ENCODE results near the gene PTPRF. TPM values are rescaled to one million over a fixed set of nuclear protein-coding genes. Genes with fewer than 3 reads are reported as not detected.

The PTPRF gene
- total RNA-seq, 2 experiments from 2014 or later = 3.8 to 4.5 TPM

- ATAC-seq = peak; percentile 98
- intact Hi-C loops (cut with micrococcal nuclease) = no loop called here
- Mint-ChIP-seq H3K27ac (peak overlapping the region; percentile 32), H3K4me3 (no peak overlapping the region), H3K27me3 (no peaks in the 10 kb centered on the region), H3K4me1 (ENCODE audit: low read depth) (peaks cover 7% of the 10 kb centered on the region), H3K36me3 (ENCODE audit: low read depth) (no peaks in the 10 kb centered on the region), H3K9me3 (no peaks in the 10 kb centered on the region)
- DNase-seq = peak; percentile 86
- ChIA-PET CTCF (interaction anchor here (1.1 kb wide), 1 partner anchor 53 kb away, joined by 3 read pairs; no protein-coding TSS in a partner anchor), POLR2A (interaction anchor here (1.0 to 1.6 kb wide), 4 partner anchors 10 to 71 kb away, joined by 3 to 6 read pairs (median 4); no protein-coding TSS in a partner anchor)
- TF ChIP-seq CTCF (IDR thresholded peaks at IDR 0.05) = no peak
Measured at GRCh38 chr1:43582162-43582566, 51.5 kb downstream of the PTPRF start.

- no peak for DNase-seq
- H3K4me1 Mint-ChIP-seq (ENCODE audit: low read depth) = peaks cover 7% of the 10 kb centered on the region
- intact Hi-C loops (cut with micrococcal nuclease) = no loop called here
- CTCF ChIA-PET = no interaction called here
- no peaks in the 10 kb centered on the region for H3K9me3 Mint-ChIP-seq
- POLR2A ChIA-PET = no interaction called here
- no peak overlapping the region for H3K4me3 Mint-ChIP-seq
- no peak for TF ChIP-seq CTCF (IDR thresholded peaks at IDR 0.05)
- H3K27ac Mint-ChIP-seq = peak overlapping the region; percentile 23
- H3K36me3 Mint-ChIP-seq (ENCODE audit: low read depth) = no peaks in the 10 kb centered on the region
- ATAC-seq = no peak
- no peaks in the 10 kb centered on the region for H3K27me3 Mint-ChIP-seq
Measured at GRCh38 chr1:43583058-43583457, 52.4 kb downstream of the PTPRF start.

GRCh38 chr1:43584204-43584603 lies 53.5 kb downstream of the PTPRF start:
- no peak for TF ChIP-seq CTCF (IDR thresholded peaks at IDR 0.05)
- DNase-seq (no peak), ATAC-seq (no peak)
- Mint-ChIP-seq H3K4me3 (no peak overlapping the region), H3K9me3 (no peaks in the 10 kb centered on the region), H3K27ac (no peak overlapping the region), H3K27me3 (no peaks in the 10 kb centered on the region), H3K36me3 (ENCODE audit: low read depth) (no peaks in the 10 kb centered on the region), H3K4me1 (ENCODE audit: low read depth) (peaks cover 7% of the 10 kb centered on the region)
- POLR2A ChIA-PET = no interaction called here
- intact Hi-C loops (cut with micrococcal nuclease) = no loop called here
- CTCF ChIA-PET = no interaction called here

GRCh38 chr1:43585557-43585956 lies 54.9 kb downstream of the PTPRF start:
- TF ChIP-seq CTCF (IDR thresholded peaks at IDR 0.05) = no peak
- Mint-ChIP-seq H3K9me3 (no peaks in the 10 kb centered on the region), H3K36me3 (ENCODE audit: low read depth) (no peaks in the 10 kb centered on the region), H3K27me3 (no peaks in the 10 kb centered on the region), H3K4me3 (no peak overlapping the region), H3K27ac (no peak overlapping the region), H3K4me1 (ENCODE audit: low read depth) (peaks cover 7% of the 10 kb centered on the region)
- ChIA-PET POLR2A (no interaction called here), CTCF (no interaction called here)
- intact Hi-C loops (cut with micrococcal nuclease) = no loop called here
- DNase-seq = no peak
- ATAC-seq = no peak

- H3K4me3 Mint-ChIP-seq = no peak overlapping the region
- no peak overlapping the region for H3K27ac Mint-ChIP-seq
Measured at GRCh38 chr1:43586136-43586731, 55.6 kb downstream of the PTPRF start.

More at GRCh38 chr1:43586136-43586731, 55.6 kb downstream of the PTPRF start:
- ChIA-PET POLR2A (no interaction called here), CTCF (no interaction called here)
- no peaks in the 10 kb centered on the region for H3K27me3 Mint-ChIP-seq
- intact Hi-C loops (cut with micrococcal nuclease) = no loop called here
- H3K4me1 Mint-ChIP-seq (ENCODE audit: low read depth) = peaks cover 7% of the 10 kb centered on the region
- H3K9me3 Mint-ChIP-seq = no peaks in the 10 kb centered on the region
- TF ChIP-seq CTCF (IDR thresholded peaks at IDR 0.05) = no peak
- DNase-seq (no peak), ATAC-seq (no peak)
- no peaks in the 10 kb centered on the region for H3K36me3 Mint-ChIP-seq (ENCODE audit: low read depth)
